DMS153 treated with DMSO at 0.1 percent for 48 hours (cell line): ENCODE data around the gene PHACTR1.

Experiments
- DNase-seq: peaks from one replicate; lab custom pipeline; 2025; ENCODE audit not compliant: unreplicated experiment; lab: John Stamatoyannopoulos, UW

Gene PHACTR1

DNA sequence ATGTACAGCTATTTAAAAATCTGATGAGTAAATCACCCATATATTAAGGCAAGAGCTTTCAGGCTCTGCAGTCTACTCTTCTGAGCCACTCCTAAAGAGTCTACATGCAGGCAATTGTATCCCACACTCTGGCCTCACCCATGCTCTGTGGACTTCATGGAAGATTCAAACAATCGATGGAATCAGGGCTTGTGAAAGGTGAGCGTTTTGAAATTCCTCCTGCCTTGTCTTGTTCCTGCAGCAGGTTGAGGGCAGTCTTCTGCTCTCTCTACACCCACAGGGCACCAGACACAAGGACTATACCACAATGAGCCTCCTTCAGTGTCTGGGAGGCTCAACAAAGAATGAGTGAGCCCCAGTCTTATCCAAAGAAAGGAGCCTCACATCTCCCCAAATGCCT lies 560.7 kb downstream of the PHACTR1 start:
- DNase-seq: no peak

DNA sequence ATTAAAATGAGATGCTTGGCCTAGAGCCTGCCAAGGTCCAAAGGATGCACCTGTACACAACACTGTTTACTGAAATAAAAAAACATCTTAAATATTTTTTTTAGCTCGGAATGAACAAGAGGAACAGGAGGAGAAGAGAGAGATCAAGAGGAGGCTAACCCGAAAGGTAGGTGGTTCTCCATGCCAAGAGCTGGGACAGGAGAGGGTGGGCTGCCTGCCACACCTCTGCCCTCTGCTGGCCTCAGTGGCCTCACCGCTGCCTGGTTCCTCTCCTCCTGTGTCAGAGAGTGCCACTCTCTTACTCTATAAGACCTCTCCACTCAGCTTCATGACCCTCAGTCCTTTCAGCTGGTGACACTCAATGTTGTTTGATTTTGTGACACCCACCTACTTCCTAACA lies 561.6 kb downstream of the PHACTR1 start:
- DNase-seq: no peak

DNA sequence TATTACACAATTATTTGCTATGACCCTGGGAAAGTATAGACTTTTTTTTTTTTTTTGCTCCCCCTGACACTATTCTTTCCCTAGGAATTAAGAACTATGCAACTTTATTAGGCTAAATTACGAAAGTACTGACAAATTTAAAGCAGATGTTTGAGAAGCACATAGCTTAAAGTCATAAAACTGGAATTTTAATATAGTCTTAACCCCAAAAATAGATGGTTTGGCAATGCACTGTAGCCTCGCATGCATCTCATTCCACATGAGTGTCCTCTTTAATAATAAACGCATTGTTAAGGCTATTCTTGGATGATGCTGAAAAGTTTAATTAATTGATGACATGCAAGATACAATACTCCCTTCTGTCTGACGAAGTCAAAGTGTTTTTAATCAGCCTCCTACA lies 562.4 kb downstream of the PHACTR1 start:
- no peak for DNase-seq

DNA sequence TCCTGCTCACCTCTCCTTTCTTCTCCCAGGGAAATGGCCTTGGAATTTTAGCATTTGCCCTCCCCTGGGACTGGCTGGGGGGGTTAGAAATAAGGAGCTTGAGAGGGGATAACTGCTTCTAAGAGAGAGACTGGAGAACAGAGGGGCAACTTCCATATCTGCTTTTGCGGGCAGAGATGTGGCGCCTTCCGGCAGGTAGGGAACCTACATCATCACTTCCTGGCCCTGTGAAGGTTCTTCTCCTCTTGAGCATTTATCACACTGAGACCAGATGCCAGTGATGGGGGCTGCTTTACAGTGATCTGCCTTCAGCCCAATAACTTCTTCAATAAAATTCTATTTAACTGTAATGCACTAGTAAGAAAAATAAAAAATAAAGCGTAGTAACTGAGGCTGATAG lies 563.7 kb downstream of the PHACTR1 start:
- DNase-seq: no peak

DNA sequence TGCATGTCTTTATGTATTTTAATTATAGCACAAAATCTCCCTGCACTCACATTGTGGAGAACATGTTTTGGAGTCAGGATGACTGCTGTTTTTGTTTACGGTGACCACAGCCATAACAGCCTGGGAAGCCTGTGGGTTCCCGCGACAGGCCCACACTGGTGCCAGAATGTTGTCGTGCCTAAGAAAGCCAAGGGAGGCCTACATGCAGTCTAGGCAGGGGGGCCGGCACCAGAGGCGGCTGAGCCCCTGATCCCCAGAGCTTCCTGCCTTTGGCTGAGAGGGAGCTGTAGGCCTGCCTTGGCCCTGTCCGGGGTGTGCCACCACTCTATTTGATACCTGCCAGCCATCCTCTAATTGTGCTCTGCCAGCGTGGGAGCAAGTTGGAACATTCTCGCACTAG lies 565.1 kb downstream of the PHACTR1 start:
- DNase-seq: no peak

DNA sequence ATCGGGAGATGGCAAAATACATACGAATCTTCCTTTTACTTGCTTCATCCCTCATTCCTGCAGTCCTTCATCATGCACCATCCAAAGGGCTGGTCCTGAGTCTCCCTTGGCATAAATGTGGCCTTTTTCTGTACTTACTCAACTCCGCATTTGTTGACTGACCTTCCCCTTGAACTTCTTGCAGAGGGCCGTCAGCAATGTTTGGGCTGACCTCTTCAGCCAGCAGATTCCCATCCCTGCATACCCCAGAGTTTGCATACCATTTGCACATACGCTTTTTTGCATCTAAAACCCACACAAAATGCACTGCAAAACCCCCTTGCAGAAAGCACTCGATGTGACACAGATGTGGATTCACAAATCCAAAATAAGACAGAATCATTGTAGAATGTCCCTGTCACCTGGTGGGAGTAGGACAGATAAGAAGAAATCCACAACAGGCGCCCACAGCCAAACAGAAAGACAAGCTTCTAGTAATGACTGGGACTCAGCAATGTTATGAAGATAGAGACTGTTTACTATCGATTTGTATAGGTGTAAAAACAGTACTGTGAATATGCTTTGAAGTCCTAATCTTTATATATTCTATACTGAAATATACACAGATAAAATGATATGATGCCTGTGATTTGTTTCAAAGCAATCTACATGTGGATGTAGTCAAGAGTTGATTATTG lies 566.0 kb downstream of the PHACTR1 start:
- no peak for DNase-seq

DNA sequence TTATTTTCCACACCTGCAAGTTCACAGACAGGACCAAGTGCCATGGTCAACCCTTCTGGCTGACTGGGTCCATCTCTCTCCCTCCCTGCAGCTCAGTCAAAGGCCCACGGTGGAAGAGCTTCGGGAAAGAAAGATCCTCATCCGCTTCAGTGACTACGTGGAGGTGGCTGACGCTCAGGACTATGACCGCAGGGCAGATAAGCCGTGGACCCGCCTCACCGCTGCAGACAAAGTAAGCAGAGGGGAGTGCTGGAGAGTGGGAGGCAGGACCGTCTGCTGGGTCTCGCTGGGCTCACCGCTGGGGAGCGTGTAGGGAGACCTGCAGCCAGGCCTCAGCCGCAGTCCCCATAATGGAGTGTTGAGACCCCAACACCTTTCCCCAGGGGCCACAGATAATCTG lies 566.8 kb downstream of the PHACTR1 start:
- DNase-seq: no peak

DNA sequence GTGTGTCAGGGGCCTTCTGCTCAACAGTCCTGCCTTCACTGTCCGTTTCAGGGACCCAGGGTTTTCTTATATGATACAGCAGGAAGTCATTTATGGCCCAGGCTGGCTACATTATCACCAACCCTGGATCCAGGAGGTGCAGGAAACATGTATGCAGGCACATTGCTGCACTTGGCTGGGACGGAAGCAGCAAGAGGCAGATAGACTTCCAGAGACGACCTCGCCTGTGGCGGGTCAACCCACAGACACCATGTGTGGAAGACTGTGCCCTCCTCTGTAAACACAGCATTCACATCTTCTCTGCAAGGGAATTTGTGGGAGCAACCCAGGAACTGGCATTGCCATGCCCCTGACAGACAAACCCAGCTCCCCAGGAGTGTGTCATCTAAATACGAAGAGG lies 568.1 kb downstream of the PHACTR1 start:
- no peak for DNase-seq

DNA sequence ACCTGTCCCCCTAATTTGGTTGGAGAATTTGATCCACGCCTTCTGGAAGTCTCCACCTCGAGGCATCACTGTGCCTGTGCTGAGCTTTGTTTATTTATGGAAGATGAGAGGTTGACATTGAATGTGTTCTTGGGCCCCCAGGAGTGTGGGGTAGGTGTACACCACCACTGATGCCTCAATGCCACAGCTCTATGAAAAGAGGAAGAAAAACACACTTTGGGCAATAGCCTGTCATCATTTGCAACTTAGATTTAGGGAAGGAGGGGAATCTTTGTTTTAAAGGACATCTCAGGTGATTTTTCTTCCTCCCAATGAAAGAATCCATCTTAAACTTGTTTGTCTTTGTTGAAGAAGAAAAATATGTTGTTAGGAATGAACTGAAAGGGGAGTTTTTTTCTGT lies 569.1 kb downstream of the PHACTR1 start:
- DNase-seq: no peak

DNA sequence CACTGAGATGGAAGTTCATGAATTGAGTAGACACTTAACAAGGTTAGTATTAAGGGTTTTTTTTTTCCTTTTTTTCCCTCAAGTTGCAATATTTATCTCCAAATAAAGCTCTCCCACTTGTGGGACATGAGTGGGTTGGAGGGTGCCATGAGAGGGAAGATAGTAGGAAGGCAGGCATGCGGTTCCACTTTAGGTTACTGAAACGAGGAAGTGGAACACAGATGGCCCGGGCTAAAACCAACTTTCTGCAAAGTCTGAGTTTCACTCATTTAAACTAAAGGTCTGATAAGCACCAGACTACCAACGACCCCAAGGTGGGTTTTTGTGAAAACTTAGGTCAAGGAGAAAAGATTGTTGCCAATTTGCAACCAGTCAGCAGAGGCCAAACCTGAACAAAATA lies 569.6 kb downstream of the PHACTR1 start:
- no peak for DNase-seq

DNA sequence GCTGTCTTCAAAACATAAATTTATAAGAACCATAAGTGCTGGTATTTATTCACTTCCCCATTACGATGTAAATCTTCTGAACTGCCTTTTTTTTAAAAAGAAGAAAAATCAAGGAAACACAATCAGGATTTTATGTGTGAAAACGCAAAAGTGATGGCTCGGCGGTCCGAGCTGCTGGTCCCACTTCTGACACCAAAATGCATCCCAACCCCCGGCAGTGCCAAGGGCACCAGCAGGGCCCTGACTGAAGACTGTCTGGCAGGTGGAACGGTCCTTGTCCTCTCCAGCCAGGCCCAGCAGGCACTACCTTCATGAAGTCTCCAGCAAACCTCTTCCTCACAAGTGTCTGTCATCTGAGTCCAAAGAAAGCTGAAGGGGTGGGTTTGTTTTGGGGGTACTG lies 570.5 kb downstream of the PHACTR1 start:
- DNase-seq: no peak

DNA sequence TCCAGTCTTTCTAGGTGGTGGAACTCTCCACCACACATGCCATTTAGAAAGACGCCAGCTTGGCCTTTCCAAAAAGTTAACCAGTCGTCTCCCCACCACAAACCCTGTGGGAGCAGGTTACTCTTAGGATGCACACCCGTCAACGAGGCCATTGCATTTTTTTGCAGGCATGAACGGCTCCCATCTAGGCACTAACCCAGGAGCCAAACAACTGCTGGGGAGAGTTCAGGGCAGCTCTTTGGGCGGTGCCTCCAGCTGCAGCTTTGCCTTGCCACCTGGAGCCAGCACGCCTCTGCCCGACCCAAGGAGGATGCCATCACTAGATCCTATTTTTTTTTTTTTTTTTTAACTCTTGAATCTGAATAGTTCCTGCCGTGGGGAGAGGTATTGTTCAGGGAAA lies 571.9 kb downstream of the PHACTR1 start:
- no peak for DNase-seq

DNA sequence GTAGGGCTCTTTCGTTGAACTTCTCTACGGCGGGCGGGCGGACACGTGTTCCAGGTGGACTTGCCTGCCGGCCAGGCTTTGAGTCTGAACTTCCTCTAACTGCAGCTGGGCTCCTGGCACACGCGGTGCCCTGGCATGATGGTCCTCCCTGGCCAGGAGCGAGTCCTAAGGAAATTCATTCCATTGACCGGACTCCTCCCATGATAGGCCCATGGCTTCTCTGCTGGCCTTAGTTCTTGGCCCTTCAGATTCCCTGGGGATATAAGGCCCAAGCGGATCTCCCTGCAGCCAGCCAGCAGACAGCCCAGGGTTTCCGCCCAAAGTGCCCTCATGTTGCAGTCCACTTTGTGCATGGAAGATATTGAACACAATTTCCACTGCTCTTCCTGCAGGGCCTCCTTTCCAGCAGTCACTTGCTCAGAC lies 572.4 kb downstream of the PHACTR1 start:
- no peak for DNase-seq

DNA sequence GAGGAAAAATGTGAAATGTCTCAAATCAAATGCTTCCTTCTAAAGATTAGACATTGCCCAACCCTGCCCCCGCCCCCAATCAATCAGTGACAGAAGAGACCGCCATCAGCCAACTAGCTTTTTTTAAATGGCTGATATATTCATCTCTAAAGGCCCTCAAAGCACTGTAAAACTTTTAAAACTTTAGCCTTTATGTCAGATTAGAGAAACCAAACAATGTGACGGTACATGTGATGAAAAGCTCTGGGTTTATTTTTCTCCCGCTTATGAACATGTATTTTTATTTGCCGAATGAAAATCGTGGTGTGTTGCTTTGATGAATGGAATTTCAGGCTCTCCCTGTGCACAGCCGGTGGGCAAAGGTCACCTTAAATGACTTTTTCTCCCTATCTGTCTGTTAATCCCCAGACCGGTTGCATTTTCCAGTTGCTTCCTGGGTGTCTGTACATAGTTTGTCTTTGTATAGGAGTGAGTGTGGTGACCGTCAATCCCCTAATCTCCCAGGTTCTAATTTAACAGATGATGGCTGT lies 573.3 kb downstream of the PHACTR1 start:
- DNase-seq: no peak

DNA sequence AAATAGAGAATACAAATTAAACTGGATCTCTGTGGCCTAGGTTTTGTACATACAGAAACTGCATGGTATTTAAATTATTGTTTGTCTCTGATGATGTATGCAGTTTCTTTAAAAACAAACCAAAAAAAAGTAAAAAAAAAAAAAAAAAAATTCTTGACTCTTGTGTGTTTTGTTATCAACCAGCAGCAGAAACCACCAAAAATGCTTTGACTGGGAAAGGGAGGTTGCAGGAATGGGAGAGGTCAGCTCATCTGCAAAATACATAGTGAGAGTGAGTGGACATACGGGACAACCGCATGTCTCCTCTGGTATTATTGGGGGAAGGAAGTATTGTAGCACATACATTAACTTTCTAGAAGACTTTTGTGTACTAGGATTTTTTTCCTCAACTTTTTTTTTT lies 573.8 kb downstream of the PHACTR1 start:
- no peak for DNase-seq

DNA sequence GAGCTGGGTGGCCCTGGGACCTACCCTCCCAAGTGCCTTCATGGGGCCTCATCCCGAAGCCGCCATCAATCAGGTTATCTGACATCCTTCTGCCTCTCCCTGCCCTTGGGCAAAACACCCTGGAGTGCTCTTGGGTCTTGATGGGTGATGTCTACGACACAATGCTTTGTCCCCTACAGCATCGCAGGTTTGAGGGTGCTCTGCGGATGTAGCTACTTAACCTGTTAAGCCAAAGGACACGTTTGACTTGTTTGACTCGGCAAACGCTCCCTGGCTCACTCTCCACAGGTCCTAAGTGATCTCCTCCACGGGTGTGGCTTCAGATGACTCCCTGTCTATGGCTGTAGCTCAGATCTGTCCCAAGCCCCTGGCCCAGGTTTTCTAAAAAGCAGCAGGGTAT lies 576.2 kb downstream of the PHACTR1 start:
- no peak for DNase-seq

DNA sequence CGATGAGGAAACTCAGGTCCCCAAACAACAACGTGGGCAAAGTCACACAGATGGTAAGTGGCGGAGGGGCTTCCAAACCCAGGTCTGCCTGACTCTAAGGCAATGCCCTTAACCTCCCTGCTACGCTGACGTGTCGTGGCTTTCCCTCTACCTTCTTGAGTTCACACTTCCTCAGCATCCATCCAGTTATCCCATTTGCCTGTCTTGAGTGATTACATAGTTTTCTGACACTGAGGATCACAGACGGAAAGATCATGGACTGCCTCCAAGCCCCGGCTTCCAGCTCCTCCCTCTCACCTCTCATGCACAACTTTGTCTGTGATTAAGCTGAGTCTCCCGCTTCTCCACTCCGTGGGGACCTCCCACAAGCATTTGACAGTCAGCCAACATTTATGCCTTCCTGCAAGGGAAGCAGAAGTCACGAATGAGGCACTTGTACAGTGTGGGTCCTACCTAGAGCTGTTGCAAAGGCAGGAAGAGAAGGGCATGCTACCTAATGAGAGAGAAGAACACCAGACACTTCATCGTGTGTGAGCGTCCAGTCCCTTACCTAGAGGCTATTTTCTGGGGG lies 578.0 kb downstream of the PHACTR1 start:
- no peak for DNase-seq

DNA sequence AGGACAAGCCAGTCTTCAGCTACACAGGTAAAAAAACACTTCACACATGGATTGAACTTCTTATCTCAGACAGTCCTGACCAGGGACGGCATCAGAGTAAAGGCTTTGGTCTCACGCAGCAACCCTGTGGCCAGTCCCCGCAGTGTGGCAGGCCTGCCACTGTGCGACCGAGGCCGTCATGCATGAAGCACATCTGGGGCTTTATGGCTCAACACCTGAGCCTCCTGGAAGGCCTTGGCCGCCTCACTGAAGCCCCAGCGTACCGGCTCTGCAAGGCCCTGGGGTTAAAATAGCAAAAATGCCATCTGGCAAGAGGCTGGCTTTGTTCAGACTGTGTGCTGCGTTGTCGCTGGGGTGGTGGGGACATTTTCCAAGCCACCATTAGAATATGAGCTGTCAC lies 579.0 kb downstream of the PHACTR1 start:
- DNase-seq: no peak

DNA sequence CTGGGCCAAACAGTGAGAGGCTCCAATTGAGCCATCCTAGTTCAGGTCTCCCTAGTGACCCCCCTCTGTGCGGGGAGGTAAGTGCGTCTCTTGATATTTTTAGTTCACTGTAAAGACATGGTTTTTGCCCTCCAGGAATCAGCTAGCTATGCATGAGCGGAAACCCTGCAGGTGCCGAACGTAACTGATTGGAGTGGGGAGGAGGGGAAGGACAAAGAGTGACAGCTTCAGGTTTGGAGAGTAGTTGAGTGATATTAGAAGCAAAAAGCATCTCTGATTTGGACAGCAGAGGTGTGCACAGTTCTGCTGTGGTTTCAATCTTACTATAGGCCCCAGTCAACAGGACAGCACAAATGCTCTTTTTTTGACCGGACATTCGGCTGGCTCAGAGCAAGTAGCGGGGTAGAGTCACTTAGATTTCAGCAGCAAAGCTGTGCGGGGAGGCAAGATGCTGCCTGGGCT lies 580.0 kb downstream of the PHACTR1 start:
- no peak for DNase-seq

DNA sequence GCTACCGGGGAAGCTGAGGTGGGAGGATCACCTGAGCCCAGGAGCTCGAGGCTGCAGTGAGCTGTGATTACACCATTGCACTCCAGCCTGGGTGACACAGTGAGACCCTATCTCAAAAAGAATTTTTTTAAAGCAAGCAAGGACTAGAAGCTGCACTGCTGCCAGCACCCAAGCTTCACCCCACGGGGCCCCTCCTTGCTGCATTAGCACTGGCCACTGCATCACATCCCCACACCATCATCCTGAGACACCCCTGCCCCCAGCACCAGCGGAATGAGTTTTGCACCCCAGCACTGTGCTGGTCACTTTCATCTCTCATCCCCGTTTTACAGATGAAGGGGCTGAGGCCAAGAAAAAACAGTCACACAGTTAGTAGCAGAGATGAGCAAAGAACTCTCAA lies 580.8 kb downstream of the PHACTR1 start:
- DNase-seq: no peak

DNA sequence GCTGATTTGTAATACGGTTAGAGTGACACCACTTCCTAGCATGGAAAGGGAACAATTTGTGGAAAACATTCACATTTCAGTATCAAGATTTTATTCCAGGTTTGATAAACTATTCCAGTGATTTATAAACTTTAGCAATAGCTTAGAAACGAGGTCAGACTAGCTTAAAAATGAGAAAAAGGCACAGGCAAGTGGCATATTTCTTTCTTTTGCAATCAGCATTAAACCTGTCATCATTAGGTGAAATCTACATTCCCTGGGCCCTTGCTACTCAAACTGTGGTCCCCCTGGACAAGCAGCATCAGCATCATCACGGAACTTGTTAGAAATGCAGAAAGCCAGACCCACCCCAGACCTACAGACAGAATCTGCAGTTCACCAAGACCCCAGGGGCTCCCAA lies 581.9 kb downstream of the PHACTR1 start:
- no peak for DNase-seq

DNA sequence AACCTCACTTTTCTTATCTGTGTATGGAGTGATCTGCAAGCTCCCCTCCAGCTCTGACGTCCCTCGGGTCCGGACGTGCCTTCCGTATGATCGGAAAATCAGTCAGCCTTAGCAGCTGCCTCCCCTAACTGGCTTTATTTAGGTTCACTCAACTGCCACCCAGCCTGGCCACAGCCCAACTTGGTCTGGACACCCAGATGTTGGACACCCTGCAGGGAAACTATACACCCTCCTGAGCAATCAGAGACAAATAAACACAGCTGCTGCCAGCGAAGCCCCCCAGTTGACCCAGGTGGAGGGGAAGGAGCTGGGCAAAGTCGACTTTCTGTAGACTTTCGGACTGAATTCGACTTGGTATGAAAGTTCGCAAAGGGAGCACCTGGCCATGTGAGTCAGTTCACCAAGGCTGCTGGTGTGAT lies 582.8 kb downstream of the PHACTR1 start:
- DNase-seq: no peak

DNA sequence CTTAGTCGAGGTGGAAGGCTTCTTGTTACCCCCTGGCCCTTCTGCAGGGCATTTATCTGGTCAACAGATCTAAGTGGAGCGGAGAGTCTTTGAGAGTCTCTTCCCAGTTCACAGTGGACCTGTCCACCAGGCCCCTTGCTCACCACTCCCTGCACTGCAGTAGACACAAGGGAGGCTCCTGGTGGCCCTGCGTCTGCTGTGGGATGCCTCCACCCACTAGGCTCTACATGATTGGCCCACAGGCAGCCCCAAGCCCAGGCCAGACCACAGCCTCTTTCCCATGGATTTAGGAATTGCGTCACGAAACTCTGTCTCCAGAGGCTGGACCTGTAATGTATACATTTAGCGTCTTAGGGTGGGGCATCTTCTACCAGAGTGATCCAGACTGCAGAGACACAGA lies 583.4 kb downstream of the PHACTR1 start:
- no peak for DNase-seq
